Hepatocyte (in vitro differentiated cells): Measurements from ENCODE around the gene PLXNB2. TPM values are rescaled to one million over a fixed set of nuclear protein-coding genes. Genes with fewer than 3 reads are reported as not detected.

Experiments
- DNase-seq: peaks from one replicate; pipeline ENCODE4 v3.0.0-alpha.2; 2016; ENCODE audit warnings: low spot score
- H2AFZ ChIP-seq: fragments of 200-600 bp; sonication (generic); 2 replicates; pipeline ENCODE4 v1.6.0; 2016; ENCODE audit warnings: antibody characterized with exemption, mild to moderate bottlenecking
- H3K27ac ChIP-seq: fragments of 200-600 bp; sonication (generic); 2 replicates; pipeline ENCODE4 v1.5.1; 2016; ENCODE audit warnings: mild to moderate bottlenecking
- H3K27me3 ChIP-seq: fragments of 200-600 bp; sonication (generic); 2 replicates; pipeline ENCODE4 v1.6.1; 2016
- H3K36me3 ChIP-seq: fragments of 200-600 bp; sonication (generic); replicated peaks from 2 replicates; pipeline ENCODE4 v1.5.1; 2016; ENCODE audit warnings: low read depth; ENCODE audit not compliant: insufficient read depth
- H3K4me1 ChIP-seq: fragments of 200-600 bp; sonication (generic); 2 replicates; pipeline ENCODE4 v1.5.1; 2016; ENCODE audit warnings: mild to moderate bottlenecking, moderate library complexity; ENCODE audit not compliant: insufficient read depth
- H3K4me2 ChIP-seq: fragments of 200-600 bp; sonication (generic); 2 replicates; pipeline ENCODE4 v1.6.0; 2016
- H3K4me3 ChIP-seq: fragments of 200-600 bp; sonication (generic); 2 replicates; pipeline ENCODE4 v1.5.1; 2016; ENCODE audit warnings: mild to moderate bottlenecking
- H3K79me2 ChIP-seq: fragments of 200-600 bp; sonication (generic); 2 replicates; pipeline ENCODE4 v1.6.0; 2017; ENCODE audit warnings: mild to moderate bottlenecking
- H3K9me2 ChIP-seq: fragments of 200-600 bp; sonication (generic); replicated peaks from 2 replicates; pipeline ENCODE4 v1.6.0; 2017; ENCODE audit warnings: mild to moderate bottlenecking; ENCODE audit not compliant: insufficient read depth
- H3K9me3 ChIP-seq: fragments of 200-600 bp; sonication (generic); 2 replicates; pipeline ENCODE4 v1.5.1; 2016; ENCODE audit warnings: low read depth, mild to moderate bottlenecking
- H4K20me1 ChIP-seq: fragments of 200-600 bp; sonication (generic); 2 replicates; pipeline ENCODE4 v1.6.0; 2016; ENCODE audit warnings: mild to moderate bottlenecking; ENCODE audit not compliant: insufficient read depth, poor library complexity, severe bottlenecking
- CTCF ChIP-seq: fragments of 200-600 bp; sonication (generic); IDR thresholded peaks from 2 replicates; pipeline ENCODE4 v1.5.1; 2016; ENCODE audit warnings: antibody characterized with exemption, mild to moderate bottlenecking; ENCODE audit not compliant: poor library complexity
- EZH2 ChIP-seq: fragments of 200-600 bp; sonication (generic); IDR thresholded peaks from 2 replicates; pipeline ENCODE4 v1.6.1; 2016; ENCODE audit warnings: antibody characterized with exemption, mild to moderate bottlenecking, borderline replicate concordance
- EZH2phosphoT487 ChIP-seq: fragments of 200-600 bp; sonication (generic); IDR thresholded peaks from one replicate; pipeline ENCODE4 v1.6.1; 2018; ENCODE audit warnings: antibody characterized with exemption, mild to moderate bottlenecking, low read depth, moderate library complexity; ENCODE audit not compliant: unreplicated experiment, severe bottlenecking
- WGBS: methylation state at CpG from one replicate; pipeline ENCODE4 v1.1.6; 2016; ENCODE audit warnings: low lambda C conversion rate; ENCODE audit errors: missing lambda C conversion rate; 5-methylcytosine and 5-hydroxymethylcytosine counted together
- polyA plus RNA-seq: library from polyadenylated mRNA; unstranded; fragments of >200 nt; fragmentation: Nextera tagmentation; extraction: Ambion mirVana; gene quantifications from 2 replicates; pipeline ENCODE4 v1.2.1, GENCODE V29; 2016
- total RNA-seq: library from RNA; depleted of rRNA; stranded (reverse); fragments of >200 nt; gene quantifications from 2 replicates; pipeline ENCODE4 v1.2.3, GENCODE V29; 2014

PLXNB2 gene
- total and polyA plus RNA-seq, 2 experiments from 2014 or later = 113 to 147 TPM

GRCh38 chr22:50302564-50302963 lies 4.9 kb downstream of the PLXNB2 start:
- Histone ChIP-seq H2AFZ (no peak overlapping the region), H3K4me2 (peak overlapping the region; percentile 98), H3K36me3 (no peaks in the 10 kb centered on the region), H3K9me3 (no peaks in the 10 kb centered on the region), H3K27ac (peak overlapping the region; percentile 98), H3K4me1 (peaks cover 81% of the 10 kb centered on the region), H4K20me1 (peaks cover 66% of the 10 kb centered on the region), H3K4me3 (no peak overlapping the region), H3K79me2 (peaks cover 94% of the 10 kb centered on the region), H3K9me2 (no peaks in the 10 kb centered on the region), H3K27me3 (no peaks in the 10 kb centered on the region)
- WGBS = 81% methylated on average over 5 of the region's 5 CpGs
- DNase-seq = no peak
- TF ChIP-seq EZH2 = no peak
- no peak for TF ChIP-seq CTCF
- TF ChIP-seq EZH2phosphoT487 = no peak

GRCh38 chr22:50302041-50302541 lies 5.4 kb downstream of the PLXNB2 start:
- H3K4me1 ChIP-seq = peaks cover 86% of the 10 kb centered on the region
- H3K9me3 ChIP-seq = no peaks in the 10 kb centered on the region
- WGBS = 78% methylated on average over 7 of the region's 9 CpGs
- no peak overlapping the region for H2AFZ ChIP-seq
- TF ChIP-seq EZH2 (no peak), EZH2phosphoT487 (no peak), CTCF (no peak)
- peaks cover 71% of the 10 kb centered on the region for H4K20me1 ChIP-seq
- H3K4me3 ChIP-seq = no peak overlapping the region
- peak overlapping the region; percentile 98 for H3K4me2 ChIP-seq
- no peaks in the 10 kb centered on the region for H3K36me3 ChIP-seq
- peak overlapping the region; percentile 98 for H3K27ac ChIP-seq
- no peaks in the 10 kb centered on the region for H3K27me3 ChIP-seq
- no peaks in the 10 kb centered on the region for H3K9me2 ChIP-seq
- H3K79me2 ChIP-seq = peaks cover 99% of the 10 kb centered on the region
- DNase-seq = peak; percentile 47

GRCh38 chr22:50301581-50301991 lies 5.9 kb downstream of the PLXNB2 start:
- Histone ChIP-seq H3K27me3 (no peaks in the 10 kb centered on the region), H2AFZ (no peak overlapping the region), H3K4me2 (peak overlapping the region; percentile 98), H3K36me3 (no peaks in the 10 kb centered on the region), H3K27ac (peak overlapping the region; percentile 98), H3K4me1 (peaks cover 91% of the 10 kb centered on the region), H4K20me1 (peaks cover 76% of the 10 kb centered on the region), H3K9me3 (no peaks in the 10 kb centered on the region), H3K4me3 (no peak overlapping the region), H3K9me2 (no peaks in the 10 kb centered on the region), H3K79me2 (peaks cover 99% of the 10 kb centered on the region)
- no peak for TF ChIP-seq CTCF
- no peak for TF ChIP-seq EZH2phosphoT487
- TF ChIP-seq EZH2 = no peak
- DNase-seq = peak; percentile 47
- WGBS = 68% methylated on average over 16 of the region's 17 CpGs
